K562 (cell line): ENCODE results near the gene PARP9. TPM values are rescaled to one million over a fixed set of nuclear protein-coding genes. Genes with fewer than 3 reads are reported as not detected.
A peak's percentile ranks its signal among the peaks of the same experiment; 100 is the strongest.

Experiments
- ATAC-seq: fragments of 200-7000 bp; cut with Tn5 transposase; 3 replicates; pipeline ENCODE4 v1.9.1; 2020; ENCODE audit warnings: moderate library complexity
- Bru-seq: library from RNA; stranded (reverse); fragments of 400-500 nt; gene quantifications from one replicate; lab custom pipeline; 2021; lab: Mats Ljungman, UMichigan
- BruChase-seq, 2 experiments: library from RNA; stranded (reverse); fragments of 400-500 nt; gene quantifications; one replicate each; lab custom pipeline; 2021; lab: Mats Ljungman, UMichigan
- BruUV-seq: library from RNA; stranded (reverse); fragments of 400-500 nt; replicated peaks from 2 replicates; lab custom pipeline; 2021; lab: Mats Ljungman, UMichigan
- CTCF ChIA-PET: fragments of 300-600 bp; formaldehyde crosslinking; extraction: SDS; loops from one replicate; lab custom pipeline; 2021; ENCODE audit warnings: low intra/inter-chr PET ratio; lab: Yijun Ruan, JAX
- POLR2A ChIA-PET: fragments of 300-600, 350-650 bp; sonication (Branson Sonifier 250); formaldehyde crosslinking; extraction: SDS; loops from one replicate; lab custom pipeline; 2021; ENCODE audit warnings: antibody characterized with exemption, inconsistent platforms; lab: Yijun Ruan, JAX
- DNase-seq, 4 experiments: peaks; one replicate each; pipeline versions ENCODE4 v3.0.0 to v3.0.0-alpha.2; 2011 to 2018; ENCODE audit warnings: low spot score in 3 of 4, mixed read lengths in 3 of 4; ENCODE audit errors: extremely low read depth in 1 of 4
- FAIRE-seq: peaks from 2 replicates; lab custom pipeline; 2011; peaks lifted over from hg19 to GRCh38; lab: Jason Lieb, UNC
- H2AFZ ChIP-seq: 2 replicates; pipeline ENCODE4 v1.6.0; 2011; ENCODE audit warnings: low read depth, low read length, control low read depth, inconsistent platforms
- H3K27ac ChIP-seq: fragments of 200-600 bp; 3 replicates; pipeline ENCODE4 v1.8.0; 2011; ENCODE audit warnings: low read depth, mild to moderate bottlenecking, control low read depth, inconsistent platforms, low read length, moderate library complexity, mixed read lengths; ENCODE audit errors: extremely low read depth
- H3K27me3 ChIP-seq, 2 experiments: fragments of 300-600 bp in 1 of 2; 2 replicates in 1 of 2; 3 replicates in 1 of 2; pipeline versions ENCODE4 v1.6.0 to v1.8.0; 2011; ENCODE audit warnings: inconsistent platforms in 2 of 2, low read length in 2 of 2, mild to moderate bottlenecking in 1 of 2, mixed read lengths in 1 of 2, moderate library complexity in 1 of 2; ENCODE audit not compliant: control insufficient read depth in 2 of 2, insufficient read depth in 2 of 2
- H3K36me3 ChIP-seq: fragments of 300-600 bp; 3 replicates; pipeline ENCODE4 v1.8.0; 2011; ENCODE audit warnings: mild to moderate bottlenecking, low read length, inconsistent platforms; ENCODE audit not compliant: control insufficient read depth, insufficient read depth
- H3K4me1 ChIP-seq, 2 experiments: fragments of 200-600 bp in 1 of 2; replicated peaks in 1 of 2; 2 replicates in 1 of 2; 3 replicates in 1 of 2; pipeline versions ENCODE4 v1.5.1 to v1.8.0; 2011; ENCODE audit warnings: inconsistent platforms in 2 of 2, low read length in 2 of 2, mild to moderate bottlenecking in 1 of 2, mixed read lengths in 1 of 2, moderate library complexity in 1 of 2; ENCODE audit not compliant: control insufficient read depth in 2 of 2, insufficient read depth in 2 of 2
- H3K4me2 ChIP-seq: 2 replicates; pipeline ENCODE4 v1.6.1; 2011; ENCODE audit warnings: low read length, control low read depth, inconsistent platforms, mixed read lengths; ENCODE audit not compliant: insufficient read depth
- H3K4me3 ChIP-seq: fragments of 200-600 bp; sonication (generic), shearing (Covaris generic); 2 replicates; pipeline ENCODE4 v1.5.1; 2016; ENCODE audit warnings: control low read depth, inconsistent platforms
- H3K79me2 ChIP-seq: fragments of 200-600 bp; 3 replicates; pipeline ENCODE4 v1.8.0; 2011; ENCODE audit warnings: low read length, inconsistent platforms; ENCODE audit not compliant: control insufficient read depth, insufficient read depth
- H3K9ac ChIP-seq, 2 experiments: 2 replicates each; pipeline versions ENCODE4 v1.6.0 to v1.6.1; 2011; ENCODE audit warnings: low read depth in 2 of 2, low read length in 2 of 2, control low read depth in 1 of 2, inconsistent platforms in 1 of 2, mild to moderate bottlenecking in 1 of 2, mixed read lengths in 1 of 2; ENCODE audit not compliant: insufficient read depth in 1 of 2
- H3K9me1 ChIP-seq: one replicate; pipeline ENCODE4 v1.6.0; 2011; ENCODE audit warnings: inconsistent platforms, mild to moderate bottlenecking, low read length, moderate library complexity; ENCODE audit not compliant: control insufficient read depth, insufficient read depth
- H3K9me3 ChIP-seq: replicated peaks from 2 replicates; pipeline ENCODE4 v1.5.1; 2011; ENCODE audit warnings: low read depth, low read length, inconsistent platforms; ENCODE audit not compliant: control insufficient read depth, insufficient read depth
- H4K20me1 ChIP-seq: replicated peaks from 2 replicates; pipeline ENCODE4 v1.6.1; 2011; ENCODE audit warnings: low read length, inconsistent platforms, mixed read lengths; ENCODE audit not compliant: control insufficient read depth, insufficient read depth
- ADNP ChIP-seq: fragments of 200-800 bp; sonication (Bioruptor generic); IDR thresholded peaks from 2 replicates; pipeline ENCODE4 v1.6.1; 2016; ENCODE audit warnings: missing genetic modification characterization, missing compliant biosample characterization
- HOXB6 ChIP-seq: fragments of 250-450 bp; sonication (Bioruptor Pico); IDR thresholded peaks from 2 replicates; pipeline ENCODE4 v1.5.1; 2022; ENCODE audit warnings: mild to moderate bottlenecking, borderline replicate concordance
- NFXL1 ChIP-seq: fragments of 450-650 bp; formaldehyde crosslinking; IDR thresholded peaks from 2 replicates; pipeline ENCODE4 v1.4.0; 2021; ENCODE audit warnings: mild to moderate bottlenecking
- PCBP1 ChIP-seq: fragments of 200-400 bp; formaldehyde crosslinking; IDR thresholded peaks from 2 replicates; pipeline ENCODE4 v1.6.1; 2018; ENCODE audit warnings: mild to moderate bottlenecking, low read depth, low read length; ENCODE audit not compliant: poor library complexity, severe bottlenecking
- PHF8 ChIP-seq: fragments of 200-600 bp; sonication (generic); IDR thresholded peaks from 2 replicates; pipeline ENCODE4 v1.6.1; 2012; ENCODE audit warnings: mixed run types, mild to moderate bottlenecking, inconsistent platforms, low read length, moderate library complexity, borderline replicate concordance
- PML ChIP-seq: IDR thresholded peaks from 2 replicates; pipeline ENCODE4 v1.6.1; 2012; ENCODE audit warnings: low read length, inconsistent platforms
- RFX7 ChIP-seq: fragments of 250-450 bp; sonication (Bioruptor Pico); IDR thresholded peaks from 2 replicates; pipeline ENCODE4 v1.5.1; 2021; ENCODE audit warnings: mild to moderate bottlenecking
- SMARCC2 ChIP-seq: fragments of 450-650 bp; IDR thresholded peaks from 2 replicates; pipeline ENCODE4 v1.6.1; 2017; ENCODE audit warnings: antibody characterized with exemption, moderate library complexity, mild to moderate bottlenecking, low read depth
- ZNF143 ChIP-seq: sonication (generic); formaldehyde crosslinking; IDR thresholded peaks from 2 replicates; pipeline ENCODE4 v1.9.0; 2022; ENCODE audit warnings: mild to moderate bottlenecking, missing genetic modification reagents
- ZNF324 ChIP-seq: fragments of 250-450 bp; sonication (Bioruptor Pico); IDR thresholded peaks from 2 replicates; pipeline ENCODE4 v1.4.0; 2020; ENCODE audit warnings: mild to moderate bottlenecking
- WGBS: fragments of 100-300 bp; shearing (Covaris generic); methylation state at CpG from one replicate; pipeline ENCODE4 v1.1.6; 2016; ENCODE audit warnings: low coverage, mixed read lengths; ENCODE audit not compliant: insufficient coverage; ENCODE audit errors: missing lambda C conversion rate; 5-methylcytosine and 5-hydroxymethylcytosine counted together
- in situ Hi-C: fragments of 300-500 bp; cut with MboI; formaldehyde crosslinking; loops from 4 replicates; pipeline ENCODE4 v1.15.0; 2018; ENCODE audit warnings: inconsistent platforms, mixed read lengths
- intact Hi-C: fragments of 100-400 bp; cut with micrococcal nuclease; formaldehyde crosslinking; loops from 2 replicates; pipeline ENCODE4 v1.14.2; 2022
- long read RNA-seq, 3 experiments: library from polyadenylated mRNA in 2 of 3; library from RNA in 1 of 3; unstranded in 2 of 3; stranded (forward) in 1 of 3; transcript quantifications; one replicate each; pipeline ENCODE4 v2.0.0, GENCODE V29; 2019 to 2022
- polyA minus RNA-seq, 3 experiments: library from RNA; depleted of rRNA, polyadenylated mRNA; stranded (reverse); fragments of >200 nt; gene quantifications; 2 replicates each; pipeline ENCODE4 v1.2.3, GENCODE V29; 2011
- polyA plus RNA-seq, 8 experiments: library from polyadenylated mRNA; depleted of rRNA in 4 of 8; stranded (reverse) in 5 of 8; unstranded in 3 of 8; fragments of >200 nt; fragmentation: Nextera tagmentation in 2 of 8; fragmentation: Illumina TruSeq in 1 of 8; extraction: Ambion mirVana in 2 of 8; extraction: Trizol in 1 of 8; gene quantifications; 2 replicates each; pipeline versions ENCODE4 v1.2.1 to v1.2.3, GENCODE V29; 2011 to 2014; ENCODE audit warnings: inconsistent platforms in 1 of 8, missing spikeins in 1 of 8
- total RNA-seq, 7 experiments: library from RNA; depleted of rRNA in 6 of 7; stranded (reverse); fragments of >200 nt in 6 of 7; fragmentation: Illumina TruSeq in 2 of 7; extraction: Trizol in 2 of 7; gene quantifications; 2 replicates each; pipeline versions ENCODE4 v1.2.1 to v1.2.3, GENCODE V29; 2011 to 2021; ENCODE audit warnings: low replicate concordance in 1 of 7
- TF ChIP-seq, protein P1 (sequence below): IDR thresholded peaks from 3 replicates; pipeline ENCODE4 v1.6.1; 2011; ENCODE audit warnings: borderline replicate concordance, mild to moderate bottlenecking; ENCODE audit not compliant: insufficient read length, insufficient read depth
- TF ChIP-seq, protein P2 (sequence below): sonication (generic); formaldehyde crosslinking; IDR thresholded peaks from 2 replicates; pipeline ENCODE4 v1.9.0; 2022; ENCODE audit warnings: mild to moderate bottlenecking, missing genetic modification reagents
- TF ChIP-seq, protein P3 (sequence below), 2 experiments: fragments of 250-450 bp in 1 of 2; fragments of 450-650 bp in 1 of 2; sonication (Bioruptor Pico) in 1 of 2; IDR thresholded peaks; 2 replicates each; pipeline versions ENCODE4 v1.6.1 to v1.8.0; 2016 to 2021; ENCODE audit warnings: mild to moderate bottlenecking in 2 of 2, moderate library complexity in 2 of 2, missing compliant biosample characterization in 1 of 2, missing genetic modification characterization in 1 of 2

The PARP9 gene
- 2.4 and 4.9 TPM in 2 replicates for total RNA-seq (2011; cell fraction: chromatin; rRNA removed; ENCODE audit: low replicate concordance)
- 1.1 and 1.2 TPM in 2 replicates for total RNA-seq (2011; cell fraction: nucleolus; rRNA removed)
- total RNA-seq (2011; cell fraction: nucleoplasm; rRNA removed): 1.7 and 3.3 TPM in 2 replicates
- total RNA-seq (2014; rRNA removed): 2.7 and 2.8 TPM in 2 replicates
- total RNA-seq (2014; rRNA removed; fragmentation: Illumina TruSeq; extraction: Trizol): 3.1 and 3.9 TPM in 2 replicates
- total RNA-seq (2015; rRNA removed; fragmentation: Illumina TruSeq; extraction: Trizol): 3.8 TPM in 2 replicates
- total RNA-seq (2021): 3.1 and 3.4 TPM in 2 replicates
- 1.5 and 3.9 TPM in 2 replicates for polyA plus RNA-seq (2011; rRNA removed)
- polyA plus RNA-seq (2011; cell fraction: cytosol; rRNA removed): 1.2 and 1.8 TPM in 2 replicates
- 1.4 and 2.3 TPM in 2 replicates for polyA plus RNA-seq (2011; cell fraction: nucleus; rRNA removed)
- polyA plus RNA-seq (2012): 2.9 and 4.9 TPM in 2 replicates
- 4.4 and 4.8 TPM in 2 replicates for polyA plus RNA-seq (2014; fragmentation: Illumina TruSeq; extraction: Trizol)
- polyA plus RNA-seq (2014; fragmentation: Nextera tagmentation; extraction: Ambion mirVana): 1 to 10 TPM; 2.1 to 3.2 TPM
- 3.5 and 3.8 TPM in 2 replicates for polyA plus RNA-seq (2014; rRNA removed)
- 1.5 and 2.4 TPM in 2 replicates for polyA minus RNA-seq (2011; rRNA and poly(A)+ RNA removed)
- 0.46 and 0.76 TPM in 2 replicates for polyA minus RNA-seq (2011; cell fraction: cytosol; rRNA and poly(A)+ RNA removed)
- polyA minus RNA-seq (2011; cell fraction: nucleus; rRNA and poly(A)+ RNA removed): 0.44 and 0.54 TPM in 2 replicates
- Bru-seq, nascent RNA: percentile 49 among the genes with signal in this experiment
- percentile 53 among the genes with signal in this experiment for BruChase-seq, experiment 1, labeled RNA remaining after a 2-hour chase
- percentile 56 among the genes with signal in this experiment for BruChase-seq, experiment 2, labeled RNA remaining after a 6-hour chase
- long read RNA-seq, experiment 1, partial matches to known transcripts: 1 of 8 reads
- long read RNA-seq, experiment 1, other reads (novel, unspliced or antisense): 5 of 8 reads
- long read RNA-seq, experiment 2, partial matches to known transcripts: 0 of 5 reads
- long read RNA-seq, experiment 2, other reads (novel, unspliced or antisense): 5 of 5 reads
- long read RNA-seq, experiment 3: 0 reads

DNA sequence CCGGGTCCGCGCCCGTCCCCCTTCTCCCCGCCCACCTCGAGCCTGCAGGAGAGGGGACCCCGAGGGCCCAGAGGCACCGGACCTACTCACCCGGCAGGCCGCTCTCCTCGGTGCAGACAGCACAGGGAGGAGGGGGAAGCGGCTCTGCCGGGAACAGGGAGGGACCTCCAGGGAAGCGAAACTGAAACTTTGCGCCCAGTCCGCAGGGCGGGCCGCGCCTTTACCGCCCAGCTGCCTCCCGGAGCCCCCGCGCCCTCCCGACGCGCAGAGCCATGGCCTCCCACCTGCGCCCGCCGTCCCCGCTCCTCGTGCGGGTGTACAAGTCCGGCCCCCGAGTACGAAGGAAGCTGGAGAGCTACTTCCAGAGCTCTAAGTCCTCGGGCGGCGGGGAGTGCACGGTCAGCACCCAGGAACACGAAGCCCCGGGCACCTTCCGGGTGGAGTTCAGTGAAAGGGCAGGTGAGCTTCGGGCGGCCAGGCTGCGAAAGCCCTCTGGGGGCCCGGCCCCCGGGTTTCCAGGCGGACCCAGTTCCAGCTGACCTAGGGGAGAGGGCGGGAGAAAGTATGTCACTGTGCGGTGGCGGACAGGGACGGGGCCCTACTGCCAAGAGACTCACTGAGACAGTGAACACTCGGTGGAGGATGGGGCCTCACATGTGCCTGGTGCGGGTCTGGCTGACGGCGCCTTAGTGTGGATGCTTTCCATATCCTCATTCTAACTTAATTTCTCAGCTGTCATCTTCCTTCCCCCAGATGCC is at the start of gene PARP9, which contains the start of gene DTX3L:
Gene PARP9, minus strand, starts transcription at position 146 of the 758 bp plus-strand sequence. CDS start 4,680 bp downstream, outside the sequence.
Gene DTX3L, plus strand, starts transcription at position 184 of the 758 bp plus-strand sequence. Its CDS starts 89 bp downstream, at position 273.
- H2AFZ ChIP-seq: peak within 1 kb of the TSS; percentile 91
- CTCF ChIA-PET: no interaction called here
- H3K27ac ChIP-seq: peak within 1 kb of the TSS; percentile 80
- no peaks in the 10 kb centered on the region for H3K9me3 ChIP-seq
- H3K36me3 ChIP-seq: peaks cover 7% of the 10 kb centered on the region; the same call in 1 of the 3 replicates
- no peak for FAIRE-seq
- H3K9ac ChIP-seq: peak within 1 kb of the TSS; percentile 81 to 89
- DNase-seq: peak; percentile 64 to 81 (median 69)
- POLR2A ChIA-PET: interaction anchor here (0.8 to 1.2 kb wide), 2 partner anchors 9 kb away, joined by 3 to 4 read pairs; no protein-coding TSS in a partner anchor
- H3K27me3 ChIP-seq: no peaks in the 10 kb centered on the region
- intact Hi-C loops: loop anchor here (5.0 to 10.0 kb wide), 4 partner anchors 110 to 460 kb away; partner anchors contain the start of gene SEMA5B
- H3K9me1 ChIP-seq: no peaks in the 10 kb centered on the region
- 3% methylated on average over 14 of the region's 56 CpGs for WGBS
- peaks cover 10% of the 10 kb centered on the region; the same call in 2 of the 3 replicates for H3K79me2 ChIP-seq
- peak within 1 kb of the TSS; percentile 78 for H3K4me2 ChIP-seq
- peaks cover 8% of the 10 kb centered on the region in 2 experiments; a peak in 4 of 5 replicates for H3K4me1 ChIP-seq
- peak; percentile 96 for ATAC-seq
- H4K20me1 ChIP-seq: no peaks in the 10 kb centered on the region
- in situ Hi-C loops: no loop called here
- BruUV-seq: no TSS peak
- peak within 1 kb of the TSS; percentile 66 for H3K4me3 ChIP-seq
- no peak for TF ChIP-seq ZNF324 (CRISPR knock-in tag)
- peak; percentile 40 for TF ChIP-seq PCBP1
- no peak for TF ChIP-seq RFX7
- peak; percentile 78; the same call in 1 of the 2 replicates for TF ChIP-seq PHF8
- TF ChIP-seq, protein P1, sequence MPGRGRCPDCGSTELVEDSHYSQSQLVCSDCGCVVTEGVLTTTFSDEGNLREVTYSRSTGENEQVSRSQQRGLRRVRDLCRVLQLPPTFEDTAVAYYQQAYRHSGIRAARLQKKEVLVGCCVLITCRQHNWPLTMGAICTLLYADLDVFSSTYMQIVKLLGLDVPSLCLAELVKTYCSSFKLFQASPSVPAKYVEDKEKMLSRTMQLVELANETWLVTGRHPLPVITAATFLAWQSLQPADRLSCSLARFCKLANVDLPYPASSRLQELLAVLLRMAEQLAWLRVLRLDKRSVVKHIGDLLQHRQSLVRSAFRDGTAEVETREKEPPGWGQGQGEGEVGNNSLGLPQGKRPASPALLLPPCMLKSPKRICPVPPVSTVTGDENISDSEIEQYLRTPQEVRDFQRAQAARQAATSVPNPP: no peak
- TF ChIP-seq, protein P2, sequence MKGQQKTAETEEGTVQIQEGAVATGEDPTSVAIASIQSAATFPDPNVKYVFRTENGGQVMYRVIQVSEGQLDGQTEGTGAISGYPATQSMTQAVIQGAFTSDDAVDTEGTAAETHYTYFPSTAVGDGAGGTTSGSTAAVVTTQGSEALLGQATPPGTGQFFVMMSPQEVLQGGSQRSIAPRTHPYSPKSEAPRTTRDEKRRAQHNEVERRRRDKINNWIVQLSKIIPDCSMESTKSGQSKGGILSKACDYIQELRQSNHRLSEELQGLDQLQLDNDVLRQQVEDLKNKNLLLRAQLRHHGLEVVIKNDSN: peak; percentile 38; the same call in 1 of the 2 replicates
- no peak for TF ChIP-seq HOXB6
- TF ChIP-seq ZNF143: no peak
- TF ChIP-seq NFXL1 (CRISPR knock-in tag): no peak
- TF ChIP-seq, protein P3, sequence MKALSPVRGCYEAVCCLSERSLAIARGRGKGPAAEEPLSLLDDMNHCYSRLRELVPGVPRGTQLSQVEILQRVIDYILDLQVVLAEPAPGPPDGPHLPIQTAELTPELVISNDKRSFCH (CRISPR knock-in tag; IDR thresholded peaks at IDR 0.05): no peak
- TF ChIP-seq, protein P3 (tag; IDR thresholded peaks at IDR 0.05): no peak
- TF ChIP-seq ADNP (tag): no peak
- TF ChIP-seq SMARCC2: no peak
- TF ChIP-seq PML: no peak
